Measurements from ENCODE around the gene USH2A. TPM values are rescaled to one million over a fixed set of nuclear protein-coding genes. Genes with fewer than 3 reads are reported as not detected.

The USH2A gene
- total RNA-seq, 4 donors from 2014 or later = 0.14 TPM; not detected in 3

DNA sequence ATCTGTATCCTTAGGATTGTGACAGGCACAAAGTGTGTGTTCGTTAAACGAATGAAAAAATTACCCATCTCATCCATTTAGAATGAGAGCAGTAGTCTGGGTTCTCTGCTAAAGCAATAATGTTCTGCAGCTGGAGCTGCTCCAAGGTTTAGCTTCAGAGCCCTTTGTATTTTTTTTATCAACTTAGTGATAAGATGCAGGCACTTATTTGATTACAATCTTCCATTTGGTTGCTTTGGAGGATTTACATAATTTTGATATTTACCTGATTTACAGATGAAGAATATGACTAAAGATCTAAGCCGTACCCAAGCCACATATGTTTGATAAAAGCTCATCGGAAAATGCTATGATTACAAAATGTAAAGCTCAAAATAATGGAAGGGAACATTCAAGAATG lies 654.9 kb downstream of the USH2A start:
- H3K27ac ChIP-seq = no peak overlapping the region
- intact Hi-C loops (cut with DNase I; ENCODE audit: low total_unique reads) = no loop called here
- no peak for DNase-seq
- H3K4me1 ChIP-seq = no peaks in the 10 kb centered on the region
- H3K9me3 ChIP-seq = no peaks in the 10 kb centered on the region
- TF ChIP-seq POLR2A (IDR thresholded peaks at IDR 0.05) = no peak
- TF ChIP-seq, protein P1, sequence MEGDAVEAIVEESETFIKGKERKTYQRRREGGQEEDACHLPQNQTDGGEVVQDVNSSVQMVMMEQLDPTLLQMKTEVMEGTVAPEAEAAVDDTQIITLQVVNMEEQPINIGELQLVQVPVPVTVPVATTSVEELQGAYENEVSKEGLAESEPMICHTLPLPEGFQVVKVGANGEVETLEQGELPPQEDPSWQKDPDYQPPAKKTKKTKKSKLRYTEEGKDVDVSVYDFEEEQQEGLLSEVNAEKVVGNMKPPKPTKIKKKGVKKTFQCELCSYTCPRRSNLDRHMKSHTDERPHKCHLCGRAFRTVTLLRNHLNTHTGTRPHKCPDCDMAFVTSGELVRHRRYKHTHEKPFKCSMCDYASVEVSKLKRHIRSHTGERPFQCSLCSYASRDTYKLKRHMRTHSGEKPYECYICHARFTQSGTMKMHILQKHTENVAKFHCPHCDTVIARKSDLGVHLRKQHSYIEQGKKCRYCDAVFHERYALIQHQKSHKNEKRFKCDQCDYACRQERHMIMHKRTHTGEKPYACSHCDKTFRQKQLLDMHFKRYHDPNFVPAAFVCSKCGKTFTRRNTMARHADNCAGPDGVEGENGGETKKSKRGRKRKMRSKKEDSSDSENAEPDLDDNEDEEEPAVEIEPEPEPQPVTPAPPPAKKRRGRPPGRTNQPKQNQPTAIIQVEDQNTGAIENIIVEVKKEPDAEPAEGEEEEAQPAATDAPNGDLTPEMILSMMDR (IDR thresholded peaks at IDR 0.05) = no peak
- no peaks in the 10 kb centered on the region for H3K27me3 ChIP-seq
- H3K36me3 ChIP-seq = no peaks in the 10 kb centered on the region
- H3K4me3 ChIP-seq = no peak overlapping the region

DNA sequence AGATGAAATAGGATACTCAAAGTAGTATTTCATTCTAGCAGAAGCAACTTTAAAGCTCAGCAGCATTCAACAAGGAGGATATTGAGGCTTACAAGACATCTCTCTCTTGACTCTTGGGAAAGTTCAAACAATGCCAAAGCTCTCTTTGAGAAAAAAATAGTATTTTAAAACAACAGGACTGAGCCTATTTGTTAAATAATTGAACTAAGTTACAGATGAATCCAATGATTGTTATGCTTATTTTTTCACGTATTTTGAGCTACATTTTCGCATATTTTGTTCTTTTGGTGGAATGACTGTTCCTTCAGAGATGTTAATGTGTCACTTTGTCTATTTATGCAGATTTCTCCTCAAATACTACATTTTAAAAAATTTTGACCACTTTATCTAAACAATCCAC lies 655.5 kb downstream of the USH2A start:
- Histone ChIP-seq H3K27ac (no peak overlapping the region), H3K36me3 (no peaks in the 10 kb centered on the region), H3K27me3 (no peaks in the 10 kb centered on the region), H3K9me3 (no peaks in the 10 kb centered on the region), H3K4me1 (no peaks in the 10 kb centered on the region), H3K4me3 (no peak overlapping the region)
- no peak for TF ChIP-seq POLR2A (IDR thresholded peaks at IDR 0.05)
- TF ChIP-seq, protein P1 (IDR thresholded peaks at IDR 0.05) = no peak
- intact Hi-C loops (cut with DNase I; ENCODE audit: low total_unique reads) = no loop called here
- DNase-seq = no peak

DNA sequence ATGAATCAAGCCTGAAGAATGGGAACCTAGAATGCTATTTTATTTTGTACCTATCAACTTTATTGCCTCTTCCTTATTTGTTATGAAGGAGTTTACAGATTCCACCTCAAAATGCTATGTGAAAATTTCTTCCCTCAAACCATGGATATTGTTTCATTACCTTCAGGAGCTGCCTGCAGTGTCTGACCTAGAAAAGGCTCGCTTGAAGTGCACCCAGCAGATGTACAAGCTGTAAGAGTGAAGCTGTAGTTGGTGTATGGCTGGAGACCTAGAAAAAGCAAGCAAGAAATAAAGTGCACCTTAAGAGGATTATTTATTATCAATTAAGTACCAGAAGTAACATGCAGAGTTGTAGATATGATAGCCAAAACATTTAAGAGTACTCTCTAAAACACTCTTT lies 656.7 kb downstream of the USH2A start:
- intact Hi-C loops (cut with DNase I; ENCODE audit: low total_unique reads) = no loop called here

DNA sequence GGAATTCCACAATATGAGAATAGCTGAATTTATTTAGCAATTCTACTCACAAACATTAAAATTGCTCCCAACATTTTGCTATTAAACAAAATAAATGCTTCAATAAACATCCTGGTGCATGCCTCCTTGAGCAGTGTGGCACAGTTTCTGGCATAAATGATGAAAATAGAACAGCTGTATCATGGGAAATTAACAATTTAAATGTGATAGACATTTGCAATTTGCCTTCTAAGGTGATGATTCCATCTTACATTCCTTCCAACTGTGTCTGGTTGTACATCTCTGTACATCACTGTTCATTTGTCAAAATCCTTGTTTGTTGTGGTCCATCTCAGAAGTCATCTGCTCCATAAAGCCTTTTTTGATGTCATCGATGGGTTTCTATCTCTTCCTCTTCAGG lies 657.4 kb downstream of the USH2A start:
- Histone ChIP-seq H3K36me3 (no peaks in the 10 kb centered on the region), H3K27ac (no peak overlapping the region), H3K27me3 (no peaks in the 10 kb centered on the region), H3K4me3 (no peak overlapping the region), H3K9me3 (no peaks in the 10 kb centered on the region), H3K4me1 (no peaks in the 10 kb centered on the region)
- TF ChIP-seq POLR2A (IDR thresholded peaks at IDR 0.05) = no peak
- TF ChIP-seq, protein P1 (IDR thresholded peaks at IDR 0.05) = no peak
- no peak for DNase-seq
- intact Hi-C loops (cut with DNase I; ENCODE audit: low total_unique reads) = no loop called here

More for the DNA sequence above, 656.7 kb downstream of the USH2A start:
- Histone ChIP-seq H3K4me3 (no peak overlapping the region), H3K27me3 (no peaks in the 10 kb centered on the region), H3K36me3 (no peaks in the 10 kb centered on the region), H3K9me3 (no peaks in the 10 kb centered on the region), H3K4me1 (no peaks in the 10 kb centered on the region), H3K27ac (no peak overlapping the region)
- no peak for TF ChIP-seq POLR2A (IDR thresholded peaks at IDR 0.05)
- TF ChIP-seq, protein P1 (IDR thresholded peaks at IDR 0.05) = no peak
- DNase-seq = no peak

DNA sequence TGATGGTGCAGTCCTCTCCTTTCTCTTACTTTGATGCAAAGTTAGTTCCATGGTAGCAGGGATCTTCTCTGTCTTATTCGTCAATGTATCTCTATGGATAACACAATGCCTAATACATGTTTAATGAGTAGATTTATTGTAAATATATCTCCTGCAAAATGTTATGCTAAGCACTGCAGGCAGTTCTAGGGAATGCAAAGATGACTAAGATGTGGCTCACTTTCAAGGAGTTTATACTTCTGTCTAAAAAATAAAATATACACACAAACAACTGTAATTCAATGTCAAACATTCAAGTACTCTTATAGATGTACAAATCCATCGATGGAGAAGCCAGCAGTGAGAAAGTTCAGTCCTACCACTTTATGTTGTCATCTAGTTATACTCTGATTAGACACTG lies 661.8 kb downstream of the USH2A start:
- TF ChIP-seq, protein P1 (IDR thresholded peaks at IDR 0.05) = no peak
- no peak for TF ChIP-seq POLR2A (IDR thresholded peaks at IDR 0.05)
- Histone ChIP-seq H3K27me3 (no peaks in the 10 kb centered on the region), H3K4me3 (no peak overlapping the region), H3K36me3 (no peaks in the 10 kb centered on the region), H3K27ac (no peak overlapping the region), H3K9me3 (no peaks in the 10 kb centered on the region), H3K4me1 (no peaks in the 10 kb centered on the region)
- DNase-seq = no peak
- intact Hi-C loops (cut with DNase I; ENCODE audit: low total_unique reads) = no loop called here
